Right hindlimb (tissue), 1 donor: ENCODE results near the gene SVEP1.
"Not testable (repeated sequence)": the region's sequence is repeated elsewhere in the genome, so short reads cannot be mapped to it uniquely, and the experiment has no call there.

Source experiments
- DNase-seq: peaks from one replicate; pipeline ENCODE4 v3.0.0-alpha.2; 2018

Gene SVEP1

GRCh38 chr9:110443146-110443865, 136.2 kb downstream of the SVEP1 start:
- DNase-seq = no peak

DNA sequence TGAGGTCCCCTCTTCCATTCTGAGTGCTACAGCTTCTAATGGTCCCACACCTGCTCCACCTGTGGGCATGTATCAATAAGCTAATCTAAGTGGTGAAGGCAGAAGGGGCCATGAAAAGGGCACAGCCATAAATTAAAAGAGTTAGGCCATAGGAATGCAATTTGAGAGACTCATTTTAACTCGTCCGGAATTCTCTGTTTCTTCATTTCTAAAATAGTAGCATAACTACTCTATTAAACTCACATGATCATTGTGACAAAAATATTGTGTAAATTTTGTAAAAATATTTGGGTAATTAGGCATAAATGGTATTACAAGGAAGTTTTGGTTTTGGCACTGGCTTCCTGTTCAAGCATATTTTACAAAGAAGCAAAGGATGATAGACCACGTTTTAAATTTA, 138.7 kb downstream of the SVEP1 start:
- DNase-seq = no peak

- no peak for DNase-seq
These were observed 139.4 kb downstream of the SVEP1 start for GRCh38 chr9:110440172-110440571.

GRCh38 chr9:110432253-110432652, 147.3 kb downstream of the SVEP1 start:
- no peak for DNase-seq

GRCh38 chr9:110429453-110429852, 150.1 kb downstream of the SVEP1 start:
- DNase-seq = no peak

DNA sequence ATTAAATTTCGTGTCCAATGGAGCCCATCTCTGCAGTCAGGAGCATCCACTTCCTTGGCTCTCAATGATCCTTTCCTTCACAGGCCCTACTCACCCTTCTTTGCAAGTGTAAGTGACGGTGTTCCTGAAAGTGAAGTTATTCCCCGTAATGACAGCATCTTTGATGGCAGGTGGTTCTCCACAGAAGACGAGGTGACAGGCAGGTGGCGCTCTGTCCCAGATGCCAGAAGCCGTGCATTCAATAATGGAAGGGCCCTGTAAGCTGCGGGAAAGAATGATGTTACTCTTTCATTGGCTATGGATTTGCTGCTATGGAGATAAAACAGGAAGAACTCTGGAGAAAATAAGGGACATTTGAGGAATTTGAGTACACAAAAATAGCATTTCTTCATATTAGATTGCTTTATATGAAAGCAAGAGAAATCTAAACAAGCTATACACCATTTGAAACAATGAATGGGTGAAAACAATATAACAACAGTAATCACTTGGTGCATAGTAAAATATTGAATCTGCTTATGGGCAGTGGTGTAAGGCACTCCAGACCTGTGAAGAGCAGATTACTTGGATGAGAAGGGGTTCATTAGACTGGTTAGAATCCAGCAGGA, 151.9 kb downstream of the SVEP1 start:
- DNase-seq = peak; percentile 54

DNA sequence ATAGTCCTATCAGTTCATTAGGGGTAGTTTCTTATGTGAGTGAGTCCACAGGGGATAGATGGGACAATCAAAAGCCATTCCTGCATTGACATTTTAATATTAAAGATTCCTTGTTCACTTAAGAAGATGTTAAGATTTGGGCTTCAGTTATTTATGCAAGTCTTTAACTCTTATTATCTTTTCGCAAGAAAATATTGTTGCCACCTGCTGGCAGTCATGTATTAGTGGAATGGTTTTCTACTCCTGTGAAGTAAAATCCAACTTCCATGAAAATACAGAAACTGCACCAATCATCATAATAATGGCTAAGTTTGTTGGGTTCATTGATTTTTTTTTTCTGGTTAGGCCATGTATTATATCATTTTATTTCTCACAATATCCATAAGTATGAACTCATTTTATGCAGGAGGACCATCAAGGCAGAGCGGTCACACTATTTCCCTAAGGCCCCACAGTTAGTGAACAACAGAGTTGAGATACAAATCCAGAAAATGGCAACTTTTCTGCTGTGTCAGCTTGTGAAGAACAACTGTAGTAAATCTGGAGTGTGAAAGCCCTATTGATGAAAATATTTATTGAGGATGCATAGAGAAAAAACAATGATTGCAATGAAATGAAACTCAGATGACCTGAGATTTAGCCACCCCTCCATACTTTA, 153.4 kb downstream of the SVEP1 start:
- DNase-seq = no peak

DNA sequence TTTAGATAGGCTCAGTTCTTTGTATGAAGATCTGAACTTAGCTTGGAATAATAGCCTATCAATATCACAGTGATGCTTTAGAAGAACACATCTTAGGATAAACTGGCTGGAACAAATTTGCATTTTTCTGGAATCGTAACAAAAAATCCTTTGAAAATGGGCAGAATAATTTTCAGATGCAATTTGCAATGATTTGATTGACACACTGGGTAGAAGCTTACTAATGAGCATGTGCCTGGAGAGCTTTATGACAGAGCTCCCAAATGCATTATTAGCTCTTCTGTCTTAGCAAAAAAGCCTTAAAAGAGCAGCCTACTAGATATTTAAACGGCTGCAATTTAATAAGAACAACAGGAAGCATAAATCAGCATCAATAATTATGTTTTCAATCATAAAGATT, 165.1 kb downstream of the SVEP1 start:
- DNase-seq = no peak

GRCh38 chr9:110410961-110411360, 168.6 kb downstream of the SVEP1 start:
- no peak for DNase-seq

DNA sequence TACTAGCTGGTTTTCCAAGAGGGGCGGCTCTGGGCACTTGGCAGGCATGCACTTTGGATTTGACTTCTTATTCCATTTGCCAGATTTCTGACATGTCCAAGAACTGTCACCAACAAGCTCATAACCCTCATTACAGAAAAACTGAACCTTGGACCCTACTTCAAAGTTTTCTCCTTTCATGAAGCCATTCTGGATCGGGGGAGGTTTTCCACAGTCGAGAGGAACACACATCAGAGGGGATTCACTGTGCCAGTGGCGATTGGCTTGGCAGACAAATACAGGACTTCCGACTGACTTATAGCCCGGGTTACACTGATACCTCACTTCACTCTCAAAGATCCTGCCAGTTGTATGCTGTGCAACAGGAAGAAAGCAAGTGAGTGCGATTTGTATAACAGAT, 170.9 kb downstream of the SVEP1 start:
- DNase-seq = no peak

DNA sequence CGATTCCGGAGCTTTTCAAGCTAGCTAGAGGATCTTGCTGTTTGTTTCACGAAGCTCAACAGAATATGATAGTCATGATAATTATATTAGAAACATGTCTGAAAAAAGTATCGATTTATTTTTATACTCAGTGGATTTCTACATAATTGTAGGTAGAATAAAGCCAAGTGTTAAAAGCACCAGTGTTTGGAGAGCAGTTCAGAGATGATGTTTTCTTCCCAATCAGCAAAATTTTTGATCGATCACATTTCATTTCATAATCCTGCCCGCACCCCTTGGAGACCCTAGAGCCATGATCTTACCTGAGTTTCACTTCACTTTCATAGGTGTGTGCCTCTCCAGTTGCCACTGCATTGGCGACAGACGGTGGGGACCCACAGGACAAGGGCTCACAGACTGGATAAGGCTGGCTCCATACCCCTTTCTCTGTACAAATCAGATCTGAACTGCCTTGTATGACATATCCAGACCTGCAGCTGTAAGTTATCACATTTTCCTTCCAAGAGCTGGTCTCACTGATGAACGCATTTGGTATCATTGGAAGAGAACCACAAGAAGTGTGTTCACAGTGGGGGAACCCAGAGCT, 173.6 kb downstream of the SVEP1 start:
- no peak for DNase-seq

- no peak for DNase-seq
These were observed 175.1 kb downstream of the SVEP1 start for GRCh38 chr9:110404473-110404872.

DNA sequence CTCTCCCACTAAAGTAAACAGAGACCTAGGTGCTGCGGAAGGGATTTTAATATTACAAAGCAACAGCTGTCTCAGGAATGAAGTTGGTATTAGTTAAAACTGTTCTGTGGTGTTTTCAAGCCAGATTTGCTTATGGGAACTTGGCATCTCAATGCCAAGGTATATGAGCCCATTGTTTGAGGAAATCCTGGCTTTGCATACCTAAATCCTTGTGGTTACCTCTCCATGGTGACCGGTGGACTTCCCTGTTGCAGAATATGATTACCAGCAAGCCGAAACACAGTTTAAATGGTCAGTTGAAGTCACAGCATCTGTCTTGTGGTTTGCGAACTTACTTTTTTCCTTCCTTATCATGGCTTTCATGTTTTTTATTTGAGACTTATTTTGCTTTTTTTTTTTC, 179.6 kb downstream of the SVEP1 start:
- DNase-seq = no peak

DNA sequence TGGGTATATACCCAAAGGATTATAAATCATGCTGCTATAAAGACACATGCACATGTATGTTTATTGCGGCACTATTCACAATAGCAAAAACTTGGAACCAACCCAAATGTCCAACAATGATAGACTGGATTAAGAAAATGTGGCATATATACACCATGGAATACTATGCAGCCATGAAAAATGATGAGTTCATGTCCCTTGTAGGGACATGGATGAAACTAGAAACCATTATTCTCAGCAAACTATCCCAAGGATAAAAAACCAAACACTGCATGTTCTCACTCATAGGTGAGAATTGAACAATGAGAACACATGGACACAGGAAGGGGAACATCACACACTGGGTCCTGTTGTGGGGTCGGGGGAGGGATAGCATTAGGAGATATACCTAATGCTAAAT, 180.5 kb downstream of the SVEP1 start:
- not testable (repeated sequence) for DNase-seq

DNA sequence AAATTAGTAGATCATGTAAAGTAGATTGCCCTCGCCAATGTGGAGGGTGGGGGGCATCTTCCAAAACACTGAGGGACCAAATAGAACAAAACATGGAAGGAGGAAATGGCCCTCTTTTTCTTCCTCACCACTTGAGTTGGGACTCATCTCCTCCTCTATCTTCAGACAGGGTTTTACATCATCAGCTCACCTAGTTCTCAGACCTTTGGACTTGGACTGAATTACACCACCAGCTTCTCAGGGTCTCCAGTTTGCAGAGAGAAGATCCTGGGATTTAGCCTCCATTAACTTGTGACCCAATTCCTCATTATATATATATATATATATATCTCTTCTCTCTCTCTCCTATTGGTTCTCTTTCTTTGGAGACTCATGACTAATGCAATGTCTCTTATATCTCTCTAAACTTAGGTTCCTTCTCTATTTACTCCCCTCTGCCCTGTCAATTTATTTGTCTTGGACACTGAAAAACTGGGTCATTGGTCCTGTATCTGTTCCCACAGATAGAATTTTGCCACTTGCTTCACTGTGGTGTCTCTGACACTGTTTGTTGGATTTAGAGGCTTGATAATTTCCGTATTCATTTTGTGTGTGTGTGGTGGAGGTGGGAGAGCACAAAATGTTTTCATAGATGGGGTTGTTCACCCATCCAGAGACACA, 187.6 kb downstream of the SVEP1 start:
- DNase-seq = no peak

DNA sequence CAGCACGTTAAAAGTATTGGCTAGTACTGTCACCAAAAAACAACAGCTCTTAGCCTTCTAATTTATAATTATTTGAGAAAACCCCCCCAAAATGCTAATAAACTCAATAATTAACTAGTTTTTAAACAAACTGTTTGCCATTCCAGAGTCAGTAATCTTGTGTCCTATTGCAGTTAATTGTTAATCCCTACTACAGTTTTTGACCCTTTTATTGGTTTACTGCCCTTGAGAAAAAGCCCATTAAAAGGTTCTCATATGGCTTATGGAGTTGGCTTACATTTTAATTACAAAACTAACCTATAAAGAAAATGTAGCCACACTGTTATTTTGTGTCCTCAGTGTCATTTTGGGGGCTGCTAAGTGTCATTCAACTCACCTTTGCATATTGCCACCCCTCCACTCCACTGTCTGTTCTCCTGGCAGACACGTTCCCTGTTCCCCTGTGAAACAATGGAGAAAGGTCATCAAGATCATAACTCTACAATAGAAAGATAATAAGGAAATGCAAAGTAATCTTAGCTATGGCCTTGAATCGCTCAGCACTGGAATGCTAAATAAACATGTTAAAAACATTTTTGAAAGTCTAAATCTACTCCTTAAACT, 190.3 kb downstream of the SVEP1 start:
- no peak for DNase-seq

DNA sequence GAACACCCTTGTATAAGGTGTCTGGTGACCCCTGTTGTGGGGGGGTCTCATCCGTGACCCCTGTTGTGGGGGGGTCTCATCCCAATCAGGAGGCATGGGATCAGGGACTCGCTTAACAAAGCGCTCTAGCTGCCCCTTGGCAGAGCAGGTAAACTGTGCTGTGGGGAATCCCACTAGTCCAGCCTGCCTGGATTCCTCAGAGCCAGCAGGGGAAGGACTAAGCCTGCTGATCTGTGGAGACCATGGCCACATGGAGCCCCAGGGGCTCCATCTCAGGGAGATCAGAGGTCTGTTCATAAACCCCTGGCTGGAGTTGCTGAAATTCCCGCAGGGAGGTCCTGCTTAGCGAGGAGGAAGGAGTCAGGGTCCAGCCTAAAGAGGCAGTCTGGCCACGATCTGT, 196.1 kb downstream of the SVEP1 start:
- DNase-seq = no peak

DNA sequence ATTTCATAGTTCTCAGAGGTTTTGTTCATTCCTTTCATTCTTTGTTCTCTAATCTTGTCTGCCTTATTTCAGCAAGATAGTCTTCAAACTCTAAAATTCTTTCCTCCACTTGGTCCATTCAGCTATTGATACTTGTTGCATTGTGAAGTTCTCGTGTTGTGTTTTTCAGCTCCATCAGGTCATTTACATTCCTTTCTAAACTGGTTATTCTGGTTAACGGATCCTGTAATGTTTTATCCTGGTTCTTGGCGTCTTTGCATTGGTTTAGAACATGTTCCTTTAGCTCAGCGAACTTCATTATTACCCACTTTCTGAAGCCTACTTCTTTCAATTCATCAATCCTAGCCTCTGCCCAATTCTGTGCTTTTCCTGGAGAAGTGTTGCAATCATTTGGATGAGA, 196.8 kb downstream of the SVEP1 start:
- DNase-seq = no peak

DNA sequence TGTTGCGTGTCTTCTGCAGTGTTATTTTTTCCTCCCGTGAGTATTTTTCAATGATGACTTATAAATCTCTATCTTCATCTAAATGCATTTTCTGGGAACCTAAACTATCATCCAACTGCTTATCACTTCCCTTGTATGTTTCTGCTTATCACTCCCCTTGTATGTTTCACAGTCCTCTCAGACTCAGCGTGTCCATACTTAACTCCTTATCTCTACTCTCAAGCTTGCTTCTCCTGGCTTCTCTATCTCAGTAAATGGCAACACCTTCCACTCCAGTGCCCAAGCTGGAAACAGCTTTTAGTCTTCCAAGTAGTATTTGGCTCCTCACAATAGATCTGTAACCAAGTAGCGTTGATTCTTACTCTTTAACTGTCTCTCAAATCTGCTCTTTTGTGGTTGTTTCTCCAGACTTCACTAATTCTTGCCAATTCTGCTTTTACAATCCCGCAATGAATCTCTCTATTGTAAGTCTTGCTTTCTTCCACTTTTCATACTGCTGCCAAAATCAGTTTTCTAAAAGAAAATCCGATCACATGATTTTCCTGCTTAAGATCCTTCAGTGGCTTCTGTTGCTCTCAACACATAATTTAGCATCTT, 208.0 kb downstream of the SVEP1 start:
- no peak for DNase-seq

DNA sequence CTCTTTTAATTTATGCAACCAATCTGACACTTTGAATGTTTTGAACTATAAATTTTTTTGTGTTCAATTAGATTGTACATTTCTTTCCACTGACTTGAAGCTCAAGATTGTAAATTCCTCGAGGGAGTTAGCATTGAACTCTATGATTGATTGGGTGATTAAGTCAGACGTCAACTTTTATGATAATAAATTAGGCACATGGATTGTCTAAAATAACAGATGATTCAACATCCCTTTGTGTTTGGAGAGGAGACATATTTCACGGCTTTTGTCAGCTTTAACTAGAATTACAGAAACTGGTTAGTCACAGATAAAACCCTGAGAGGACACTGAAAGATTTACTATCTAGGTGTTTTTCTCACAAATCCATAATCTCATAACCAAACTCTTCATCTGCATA, 209.2 kb downstream of the SVEP1 start:
- no peak for DNase-seq

GRCh38 chr9:110364451-110364850, 215.1 kb downstream of the SVEP1 start:
- no peak for DNase-seq

GRCh38 chr9:110358992-110359391, 220.5 kb downstream of the SVEP1 start:
- not testable (repeated sequence) for DNase-seq

DNA sequence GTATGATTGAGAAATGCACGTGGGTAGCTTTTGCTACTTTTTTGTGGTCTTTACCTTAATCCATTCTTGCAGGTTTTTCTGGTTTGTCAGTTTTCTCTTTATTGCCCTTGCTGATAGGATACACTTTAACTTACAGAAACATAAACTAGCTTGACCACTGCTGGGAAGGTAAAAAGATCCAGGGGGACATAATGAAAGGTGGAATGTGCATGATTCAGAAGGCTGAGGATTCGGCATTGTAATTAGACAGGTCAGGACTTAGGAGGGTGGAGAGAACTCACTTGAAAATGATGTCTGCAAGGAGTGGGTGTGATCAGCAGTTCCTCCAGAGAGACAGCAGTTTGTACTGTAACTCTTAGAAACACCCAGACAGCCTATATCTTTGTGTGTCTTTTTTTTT, 222.0 kb downstream of the SVEP1 start:
- no peak for DNase-seq
